Vagina (tissue), 2 donors: ENCODE measurements around the gene OR2AE1.

ENCODE experiments used
- POLR2A ChIP-seq, 2 donors: fragments of 450-650 bp; IDR thresholded peaks; one replicate each; pipeline ENCODE4 v1.6.1; 2017; ENCODE audit warnings: antibody characterized with exemption in 2 of 2, mild to moderate bottlenecking in 2 of 2, moderate library complexity in 2 of 2
- TF ChIP-seq, protein P1 (sequence below), 3 experiments: fragments of 450-650 bp in 2 of 3; fragments of 200-600 bp in 1 of 3; sonication (generic) in 1 of 3; IDR thresholded peaks; one replicate each; pipeline ENCODE4 v1.5.1; 2017 to 2019; ENCODE audit warnings: antibody characterized with exemption in 3 of 3, mild to moderate bottlenecking in 2 of 3, moderate library complexity in 2 of 3

DNA sequence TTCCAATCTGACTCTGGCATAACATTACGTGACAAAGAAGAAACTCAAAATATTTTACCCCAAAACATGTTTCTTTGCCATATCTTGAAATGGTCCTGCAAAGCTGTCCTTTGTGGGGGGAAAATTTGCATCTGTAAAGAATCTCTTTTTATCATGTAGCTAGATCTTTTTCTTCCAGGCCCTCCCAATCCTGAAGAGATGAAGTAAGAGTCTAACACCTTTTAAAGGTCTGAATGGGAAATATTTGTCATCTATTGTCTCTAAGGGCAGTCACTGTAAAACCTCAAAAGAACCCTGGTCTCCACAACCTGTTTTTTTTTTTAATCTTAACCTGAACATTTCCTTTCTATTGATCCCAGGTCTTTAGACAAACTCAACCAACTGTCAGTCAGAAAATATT, 8.6 kb downstream of the OR2AE1 start:
- no peak for TF ChIP-seq POLR2A (IDR thresholded peaks at IDR 0.05)
- TF ChIP-seq, protein P1, sequence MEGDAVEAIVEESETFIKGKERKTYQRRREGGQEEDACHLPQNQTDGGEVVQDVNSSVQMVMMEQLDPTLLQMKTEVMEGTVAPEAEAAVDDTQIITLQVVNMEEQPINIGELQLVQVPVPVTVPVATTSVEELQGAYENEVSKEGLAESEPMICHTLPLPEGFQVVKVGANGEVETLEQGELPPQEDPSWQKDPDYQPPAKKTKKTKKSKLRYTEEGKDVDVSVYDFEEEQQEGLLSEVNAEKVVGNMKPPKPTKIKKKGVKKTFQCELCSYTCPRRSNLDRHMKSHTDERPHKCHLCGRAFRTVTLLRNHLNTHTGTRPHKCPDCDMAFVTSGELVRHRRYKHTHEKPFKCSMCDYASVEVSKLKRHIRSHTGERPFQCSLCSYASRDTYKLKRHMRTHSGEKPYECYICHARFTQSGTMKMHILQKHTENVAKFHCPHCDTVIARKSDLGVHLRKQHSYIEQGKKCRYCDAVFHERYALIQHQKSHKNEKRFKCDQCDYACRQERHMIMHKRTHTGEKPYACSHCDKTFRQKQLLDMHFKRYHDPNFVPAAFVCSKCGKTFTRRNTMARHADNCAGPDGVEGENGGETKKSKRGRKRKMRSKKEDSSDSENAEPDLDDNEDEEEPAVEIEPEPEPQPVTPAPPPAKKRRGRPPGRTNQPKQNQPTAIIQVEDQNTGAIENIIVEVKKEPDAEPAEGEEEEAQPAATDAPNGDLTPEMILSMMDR (IDR thresholded peaks at IDR 0.05): no peak
